ENCODE results near the gene OR11G2.
"Not testable (repeated sequence)": the region's sequence is repeated elsewhere in the genome, so short reads cannot be mapped to it uniquely, and the experiment has no call there.

DNA sequence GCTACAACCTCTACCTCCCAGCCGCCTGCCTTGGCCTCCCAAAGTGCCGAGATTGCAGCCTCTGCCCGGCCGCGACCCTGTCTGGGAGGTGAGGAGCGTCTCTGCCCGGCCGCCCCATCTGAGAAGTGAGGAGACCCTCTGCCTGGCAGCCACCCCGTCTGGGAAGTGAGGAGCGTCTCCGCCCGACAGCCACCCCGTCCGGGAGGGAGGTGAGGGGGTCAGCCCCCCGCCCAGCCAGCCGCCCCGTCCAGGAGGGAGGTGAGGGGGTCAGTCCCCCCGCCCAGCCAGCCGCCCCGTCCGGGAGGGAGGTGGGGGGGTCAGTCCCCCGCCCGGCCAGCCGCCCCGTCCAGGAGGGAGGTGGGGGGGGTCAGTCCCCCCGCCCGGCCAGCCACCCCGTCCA is 21.7 kb downstream of the OR11G2 start:
- TF ChIP-seq CTCF (conservative IDR thresholded peaks at IDR 0.05; ENCODE audit: low read length); EZH2phosphoT487 (IDR thresholded peaks at IDR 0.05; ENCODE audit: borderline replicate concordance, low read depth, low read length): not testable (repeated sequence)
